C1 segment of cervical spinal cord (tissue), 14 donors: Measurements from ENCODE around the gene C12orf42.

Source experiments
- DNase-seq, 14 donors: peaks; one replicate each; lab custom pipeline; 2025; lab: John Stamatoyannopoulos, UW

The C12orf42 gene

GRCh38 chr12:103269946-103270345 is 225.8 kb downstream of the C12orf42 start:
- DNase-seq: no peak

GRCh38 chr12:103268831-103269514 is 226.8 kb downstream of the C12orf42 start:
- DNase-seq: no peak

GRCh38 chr12:103257763-103258162 is 238.0 kb downstream of the C12orf42 start:
- no peak for DNase-seq
